Spleen (tissue), 7 donors: ENCODE results near the gene LMBR1.

Experiments
- POLR2A ChIP-seq, 3 donors: fragments of 450-650 bp; IDR thresholded peaks; one replicate each; pipeline ENCODE4 v1.5.1; 2017; ENCODE audit warnings: antibody characterized with exemption in 3 of 3, mild to moderate bottlenecking in 1 of 3
- TF ChIP-seq, protein P1 (sequence below), 11 experiments: fragments of 200-600 bp in 7 of 11; fragments of 450-650 bp in 4 of 11; sonication (generic) in 4 of 11; IDR thresholded peaks in 8 of 11; conservative IDR thresholded peaks in 3 of 11; 1 replicate in 7 of 11; 2 replicates in 4 of 11; pipeline versions ENCODE4 v1.4.0 to v1.8.0; 2016 to 2021; ENCODE audit warnings: antibody characterized with exemption in 11 of 11, inconsistent platforms in 4 of 11, mild to moderate bottlenecking in 1 of 11
- donor health status: DM: no; HTN: no; CAD: no; lungs with moderate emphysema.
- donor health status: DM: no; HTN: no; CAD: no.
- donor health status: DM: no; HTN: no; CAD: no.

DNA sequence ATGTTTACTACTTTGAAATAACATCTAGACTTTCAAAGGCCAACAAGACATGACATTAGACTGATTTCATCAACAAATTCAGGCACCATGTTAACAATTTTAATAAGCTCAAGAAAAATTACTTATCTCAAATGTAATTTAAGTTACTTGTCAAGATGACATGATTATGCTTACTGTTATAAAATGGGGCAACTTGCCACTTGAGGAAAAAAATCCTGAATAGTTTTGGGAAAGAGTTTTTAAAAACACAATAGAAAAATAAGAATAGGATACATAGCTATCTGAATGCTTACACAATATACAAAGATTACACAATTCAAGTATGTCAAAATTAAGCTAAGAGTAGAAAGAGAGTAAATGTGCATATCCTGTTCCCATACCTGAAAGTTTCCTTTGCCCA, 167.0 kb downstream of the LMBR1 start:
- TF ChIP-seq, protein P1, sequence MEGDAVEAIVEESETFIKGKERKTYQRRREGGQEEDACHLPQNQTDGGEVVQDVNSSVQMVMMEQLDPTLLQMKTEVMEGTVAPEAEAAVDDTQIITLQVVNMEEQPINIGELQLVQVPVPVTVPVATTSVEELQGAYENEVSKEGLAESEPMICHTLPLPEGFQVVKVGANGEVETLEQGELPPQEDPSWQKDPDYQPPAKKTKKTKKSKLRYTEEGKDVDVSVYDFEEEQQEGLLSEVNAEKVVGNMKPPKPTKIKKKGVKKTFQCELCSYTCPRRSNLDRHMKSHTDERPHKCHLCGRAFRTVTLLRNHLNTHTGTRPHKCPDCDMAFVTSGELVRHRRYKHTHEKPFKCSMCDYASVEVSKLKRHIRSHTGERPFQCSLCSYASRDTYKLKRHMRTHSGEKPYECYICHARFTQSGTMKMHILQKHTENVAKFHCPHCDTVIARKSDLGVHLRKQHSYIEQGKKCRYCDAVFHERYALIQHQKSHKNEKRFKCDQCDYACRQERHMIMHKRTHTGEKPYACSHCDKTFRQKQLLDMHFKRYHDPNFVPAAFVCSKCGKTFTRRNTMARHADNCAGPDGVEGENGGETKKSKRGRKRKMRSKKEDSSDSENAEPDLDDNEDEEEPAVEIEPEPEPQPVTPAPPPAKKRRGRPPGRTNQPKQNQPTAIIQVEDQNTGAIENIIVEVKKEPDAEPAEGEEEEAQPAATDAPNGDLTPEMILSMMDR (IDR thresholded peaks at IDR 0.05 in 8 of 11, conservative IDR thresholded peaks at IDR 0.05 in 3 of 11), result no peak
- no peak for TF ChIP-seq POLR2A (IDR thresholded peaks at IDR 0.05)
